NCI-H2171 (cell line): ENCODE data around the gene RFPL3.
"Not testable (repeated sequence)": the region's sequence is repeated elsewhere in the genome, so short reads cannot be mapped to it uniquely, and the experiment has no call there.

Experiments
- DNase-seq: peaks from one replicate; lab custom pipeline; 2025; lab: John Stamatoyannopoulos, UW

The RFPL3 gene

DNA sequence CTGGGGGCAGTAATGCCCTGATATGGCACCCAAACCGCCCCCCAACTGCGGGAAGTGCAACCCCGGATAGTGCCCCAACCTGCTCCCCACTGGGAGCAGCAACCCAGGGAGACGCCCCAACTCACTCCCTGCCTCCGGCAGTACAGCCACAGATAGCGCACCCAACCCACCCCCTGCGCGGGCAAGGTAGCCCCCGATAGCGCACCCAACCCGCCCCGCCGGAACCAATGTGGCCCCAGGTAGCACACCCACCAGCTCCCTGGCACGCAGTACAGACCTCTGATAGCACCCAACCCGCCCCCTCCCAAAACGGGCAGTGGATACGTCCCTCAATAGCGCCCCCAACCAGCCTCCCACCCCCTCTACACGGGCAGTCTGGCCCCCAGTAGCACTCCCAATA is 3.8 kb upstream of the RFPL3 start:
- no peak for DNase-seq

DNA sequence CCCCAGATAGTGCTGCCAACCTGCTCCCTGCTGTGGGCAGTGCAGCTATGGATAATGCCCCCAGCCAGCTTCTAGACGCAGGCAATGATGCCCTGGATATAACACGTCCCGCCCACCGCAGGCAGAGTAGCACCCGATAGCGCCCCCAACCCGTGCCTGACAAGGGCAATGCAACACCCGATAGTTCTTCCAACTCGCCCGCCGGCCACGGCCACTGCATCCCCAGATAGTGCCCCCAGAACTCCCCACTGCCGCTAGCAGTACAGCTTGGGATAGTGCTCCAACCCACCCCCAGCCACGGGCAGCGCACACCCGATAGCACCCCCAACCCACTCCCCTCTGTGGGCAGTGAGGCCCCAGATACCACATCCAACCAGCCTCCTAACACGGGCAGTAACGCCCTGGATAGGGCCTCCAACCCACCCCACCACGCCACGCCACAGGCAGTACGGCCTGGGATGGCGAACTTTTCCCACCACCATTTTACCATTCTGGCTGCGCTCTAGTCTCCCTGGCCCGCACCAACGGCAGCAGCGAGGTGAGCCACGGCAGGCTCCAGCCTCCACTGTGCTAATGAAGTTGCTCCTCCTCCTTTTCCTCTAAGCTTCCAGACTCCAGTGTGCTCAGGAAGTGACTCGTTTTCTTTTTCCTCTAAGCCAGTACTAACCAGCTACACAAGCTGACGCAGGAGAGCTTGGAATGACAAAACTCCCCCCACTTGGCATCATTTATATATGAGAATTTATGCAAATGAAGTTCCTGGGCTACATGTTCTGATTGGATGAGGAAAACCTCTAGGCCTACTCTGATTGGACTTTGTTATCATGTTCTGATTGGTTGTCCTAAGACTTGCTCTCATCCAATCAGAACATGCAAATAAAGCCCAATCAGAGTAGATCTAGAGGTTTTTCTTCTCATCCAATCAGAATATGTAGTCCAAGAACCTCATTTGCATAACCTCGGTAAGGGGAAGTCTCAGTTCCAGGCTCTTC is 3.0 kb upstream of the RFPL3 start:
- no peak for DNase-seq

DNA sequence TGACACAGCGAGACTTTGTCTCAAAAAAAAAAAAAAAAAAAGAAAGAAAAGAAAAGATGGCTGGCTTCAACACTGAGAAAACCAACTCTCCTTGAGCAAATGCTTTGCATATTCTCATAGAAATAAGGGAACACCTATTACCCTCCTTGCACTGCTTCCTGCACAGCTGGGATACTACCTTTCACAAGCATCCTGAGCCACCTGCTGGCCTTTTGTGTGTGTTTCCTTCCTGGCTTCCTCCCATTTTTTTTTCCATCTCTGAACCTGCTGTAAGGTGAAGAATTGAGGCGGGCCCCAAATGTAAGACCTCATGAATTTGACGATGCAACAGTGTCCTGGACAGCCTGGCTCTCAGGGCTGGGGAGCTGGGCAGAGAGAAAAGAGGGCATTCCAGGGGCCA is 1.9 kb upstream of the RFPL3 start:
- DNase-seq, result peak; percentile 53

DNA sequence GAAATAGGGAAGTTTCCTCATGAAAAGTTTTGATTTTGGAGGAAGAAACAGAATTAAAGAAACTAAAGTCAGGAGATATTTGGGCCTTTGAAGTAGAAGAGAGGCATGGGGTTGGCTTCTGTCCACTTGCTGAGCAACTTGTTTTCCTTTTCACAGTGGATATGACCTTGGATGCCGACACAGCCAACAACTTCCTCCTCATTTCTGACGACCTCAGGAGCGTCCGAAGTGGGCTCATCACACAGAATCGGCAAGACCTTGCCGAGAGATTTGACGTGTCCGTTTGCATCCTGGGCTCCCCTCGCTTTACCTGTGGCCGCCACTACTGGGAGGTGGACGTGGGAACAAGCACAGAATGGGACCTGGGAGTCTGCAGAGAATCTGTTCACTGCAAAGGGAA is 2.4 kb downstream of the RFPL3 start:
- not testable (repeated sequence) for DNase-seq

DNA sequence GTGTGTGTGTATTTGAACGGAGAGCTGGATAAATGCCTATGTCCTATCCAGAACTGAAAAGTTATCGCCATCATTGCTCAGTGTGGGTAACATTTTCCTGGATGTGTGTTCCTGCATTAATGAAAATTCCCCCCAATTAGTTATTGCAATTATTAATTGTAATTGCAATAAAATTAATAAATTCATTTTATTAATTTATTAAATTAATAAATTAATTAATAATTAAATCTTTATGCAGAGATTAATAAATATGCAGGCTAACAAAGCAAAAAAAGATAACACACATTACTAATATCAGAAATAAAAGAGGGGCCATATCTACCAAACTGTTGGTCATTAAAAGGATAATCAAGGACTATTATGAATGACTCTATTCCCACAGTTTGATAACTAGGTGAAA is 3.6 kb downstream of the RFPL3 start:
- DNase-seq, result no peak

DNA sequence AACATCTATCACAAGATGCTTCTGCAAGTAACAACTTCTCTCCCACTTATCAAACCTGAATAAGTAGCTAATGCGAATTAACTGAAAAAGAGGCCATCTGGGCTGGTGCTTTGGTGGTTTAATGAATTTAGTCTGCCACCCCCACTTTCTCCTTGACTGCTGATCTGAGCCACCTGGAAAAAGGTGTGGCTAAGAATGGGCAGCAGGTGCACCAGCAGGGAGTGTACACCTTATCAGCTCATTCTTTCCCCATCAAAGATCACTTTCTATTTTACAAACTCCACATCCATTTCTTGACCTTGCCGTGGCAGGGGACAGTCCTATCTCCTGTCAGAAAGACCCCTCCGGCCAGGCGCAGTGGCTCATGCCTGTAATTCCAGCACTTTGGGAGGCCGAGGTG is 6.5 kb downstream of the RFPL3 start:
- peak; percentile 22 for DNase-seq

DNA sequence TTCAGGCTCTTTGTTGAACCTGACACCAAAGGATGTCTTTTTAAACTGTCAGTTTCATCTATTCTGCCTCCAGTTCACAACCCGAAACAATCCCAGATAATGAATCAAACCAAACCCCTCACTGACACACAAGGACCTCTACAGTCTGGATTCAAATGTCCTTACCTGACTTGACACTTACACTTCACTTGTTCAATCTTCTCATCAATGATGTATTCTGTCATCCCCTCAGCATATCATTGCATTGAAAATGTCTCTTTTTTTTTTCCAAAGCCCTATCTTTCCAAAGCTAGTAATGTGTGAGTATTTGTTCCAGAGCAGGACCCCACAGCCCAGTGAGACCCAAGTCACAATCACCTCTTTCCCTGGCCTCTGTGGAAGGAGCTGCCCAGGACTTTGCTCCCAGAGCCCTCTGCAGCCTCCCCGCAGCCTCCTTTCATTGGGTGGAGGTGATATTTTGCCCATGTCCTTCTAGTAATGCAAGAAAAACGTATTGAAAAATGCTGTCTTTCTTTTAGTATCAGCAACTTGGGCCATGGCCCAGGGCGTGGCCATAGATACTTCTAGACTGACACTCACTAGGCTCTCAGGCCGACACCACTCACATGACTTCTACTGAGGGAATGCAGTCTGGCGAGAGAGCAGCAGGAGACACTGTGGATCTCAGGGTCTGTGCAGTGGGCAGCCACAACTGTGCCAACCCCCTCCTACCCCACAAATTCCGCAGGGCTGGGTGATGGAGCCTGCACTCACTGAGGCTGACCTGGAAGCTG is 18.2 kb downstream of the RFPL3 start:
- no peak for DNase-seq

DNA sequence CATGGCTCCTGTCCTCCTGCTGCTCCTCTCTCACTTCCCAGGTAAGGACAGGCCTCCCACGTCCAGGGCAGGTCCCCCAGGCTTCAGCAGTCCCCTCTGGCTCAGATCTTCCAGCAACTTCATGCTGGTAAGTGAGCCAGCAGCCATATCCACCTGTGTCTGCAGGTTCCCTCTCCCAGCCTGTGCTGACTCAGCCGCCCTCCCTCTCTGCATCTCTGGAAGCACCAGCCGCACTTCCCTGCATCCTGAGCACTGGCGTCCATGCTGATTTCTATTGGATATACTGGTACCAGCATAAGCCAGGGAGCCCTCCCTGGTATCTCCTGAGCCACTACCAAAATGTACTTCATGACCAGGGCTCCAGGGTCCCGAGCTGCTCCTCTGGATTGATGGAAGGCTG is 19.0 kb downstream of the RFPL3 start:
- DNase-seq, result no peak

DNA sequence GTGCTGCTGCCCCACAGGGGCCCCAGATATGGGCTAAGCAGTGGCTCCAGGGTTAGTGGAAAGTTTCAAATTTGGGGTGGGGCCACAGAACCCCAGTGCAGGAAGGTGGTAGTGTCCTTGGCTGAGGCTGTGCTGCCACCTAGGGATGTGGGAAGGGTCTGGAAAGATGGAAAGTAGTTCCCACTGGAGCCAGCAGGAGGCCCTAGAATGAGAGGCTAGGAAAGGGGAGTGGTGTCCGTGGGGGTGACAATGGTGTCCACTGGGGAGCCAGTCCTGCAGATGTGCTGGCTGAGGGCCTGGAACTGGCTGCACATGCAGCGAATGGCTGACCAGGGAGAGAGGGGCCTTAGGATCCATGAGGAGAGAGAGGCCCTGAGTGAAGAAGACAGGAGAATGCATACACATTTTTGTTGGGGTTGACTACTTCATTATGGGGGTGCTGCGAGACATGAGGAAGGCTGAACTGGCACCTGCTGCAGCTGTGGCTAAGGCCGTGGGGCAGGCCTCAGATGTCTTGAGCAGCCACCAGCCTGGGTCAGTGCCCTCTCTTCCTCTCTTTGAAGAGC is 21.1 kb downstream of the RFPL3 start:
- no peak for DNase-seq

DNA sequence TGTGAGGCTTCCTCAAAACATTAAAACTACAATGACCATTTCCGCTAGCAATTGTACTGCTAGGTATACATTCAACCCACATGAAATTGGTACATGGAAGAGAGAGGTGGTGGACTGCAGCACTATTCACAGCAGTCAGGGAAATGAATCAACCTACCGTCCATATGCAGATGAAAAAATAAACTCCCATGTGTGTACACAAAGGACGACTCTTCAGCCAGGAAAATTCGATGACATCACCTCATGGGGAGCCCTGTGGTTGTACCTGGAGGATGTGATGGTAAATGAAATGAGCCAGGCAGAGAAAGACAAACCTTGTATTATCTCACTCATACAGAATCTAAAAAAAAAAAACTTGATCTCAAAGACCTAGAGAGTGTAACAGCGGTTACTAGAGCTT is 23.3 kb downstream of the RFPL3 start:
- DNase-seq, result no peak

DNA sequence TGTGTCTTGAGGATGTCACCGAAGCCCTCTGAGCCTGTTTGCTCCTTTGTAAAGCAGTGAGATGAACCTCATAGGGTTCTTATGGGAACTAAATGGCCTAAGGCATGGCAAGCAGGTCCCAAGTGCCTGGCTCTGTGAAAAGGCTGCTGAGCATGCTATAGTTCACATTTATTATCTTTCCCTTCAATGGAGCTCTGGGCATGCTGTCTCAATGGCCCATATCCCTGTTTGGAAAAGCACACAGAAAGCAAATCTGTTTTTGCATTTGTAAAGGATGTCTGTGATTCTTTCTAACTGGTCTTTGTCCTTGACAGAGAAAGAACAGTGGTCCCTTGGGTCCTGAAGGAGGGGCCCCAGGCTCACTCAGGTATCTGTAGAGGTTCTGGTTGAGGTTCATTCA is 28.0 kb downstream of the RFPL3 start:
- no peak for DNase-seq

DNA sequence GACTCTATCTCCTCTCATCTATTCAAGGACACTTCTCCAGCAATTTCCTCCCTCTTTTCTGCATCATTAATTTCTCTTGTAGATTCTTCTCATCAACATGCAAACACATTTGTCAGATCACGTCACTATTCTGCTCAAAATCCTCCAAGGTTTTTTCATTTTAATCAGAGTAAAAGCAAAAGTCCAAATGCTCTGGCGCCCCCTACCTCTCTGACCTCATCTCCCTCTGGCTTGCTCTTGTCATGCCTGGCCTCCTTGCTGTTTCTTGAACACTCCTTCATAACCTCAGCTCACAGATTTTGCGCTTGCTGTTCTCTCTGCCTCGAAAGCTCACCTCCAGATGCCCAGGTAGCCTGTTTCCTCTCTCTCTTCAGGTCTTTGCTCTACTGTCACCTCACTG is 32.0 kb downstream of the RFPL3 start:
- no peak for DNase-seq

DNA sequence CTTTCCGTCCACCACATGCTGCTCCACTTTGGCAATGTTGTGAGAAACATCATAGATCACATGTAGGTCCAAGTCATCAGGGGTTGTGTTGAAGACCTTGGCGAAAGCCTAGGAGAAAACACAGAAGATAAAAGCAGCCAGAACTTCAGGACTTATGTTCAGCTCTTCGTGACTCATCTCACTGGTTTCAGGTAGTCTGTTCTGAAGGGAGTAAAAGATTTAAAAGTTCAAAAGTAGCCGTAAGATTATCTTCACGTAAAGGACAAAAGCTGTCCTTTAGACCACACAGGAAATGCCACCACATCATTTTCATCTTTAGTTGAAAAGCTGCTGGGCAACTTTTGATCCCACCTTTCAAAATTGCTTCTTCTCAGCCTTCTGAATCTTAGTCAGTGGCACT is 37.4 kb downstream of the RFPL3 start:
- DNase-seq, result no peak

DNA sequence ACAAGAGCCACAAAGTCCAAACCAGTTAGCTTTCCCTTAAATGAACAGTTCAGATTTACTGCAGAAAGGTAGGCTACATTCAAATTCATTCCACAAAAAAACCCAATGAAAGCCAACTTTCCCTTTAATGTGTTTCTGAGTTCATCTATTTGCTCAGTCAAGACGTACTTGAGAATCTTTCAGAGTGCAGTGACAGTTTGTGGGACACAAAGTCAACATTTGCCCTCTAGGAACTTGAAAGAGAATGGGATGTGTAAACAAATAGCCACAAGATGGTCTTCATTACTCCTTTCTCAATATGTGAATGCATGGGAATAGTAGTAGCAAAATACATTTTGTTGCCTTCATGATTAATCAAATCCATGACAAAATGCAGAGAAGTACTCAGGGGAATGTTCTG is 38.6 kb downstream of the RFPL3 start:
- DNase-seq, result no peak

DNA sequence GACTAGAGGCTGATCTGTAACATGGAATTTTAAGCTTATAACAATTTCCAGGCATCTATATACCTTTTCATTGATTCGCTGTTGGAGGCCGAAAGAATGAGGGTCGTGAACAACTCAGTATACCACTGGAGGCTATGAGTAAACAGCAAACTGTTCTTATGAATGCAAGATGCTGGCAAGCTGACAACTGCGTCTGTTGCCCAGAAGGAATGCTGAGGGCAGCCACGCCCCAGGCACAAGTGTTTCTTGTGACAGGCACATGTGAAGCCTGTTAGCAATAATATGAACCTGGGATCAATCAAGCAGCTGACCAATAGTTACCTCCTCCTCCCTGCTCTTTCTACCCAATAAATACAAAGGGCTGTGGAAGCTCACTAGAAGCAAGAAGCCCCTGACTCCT is 39.1 kb downstream of the RFPL3 start:
- no peak for DNase-seq

DNA sequence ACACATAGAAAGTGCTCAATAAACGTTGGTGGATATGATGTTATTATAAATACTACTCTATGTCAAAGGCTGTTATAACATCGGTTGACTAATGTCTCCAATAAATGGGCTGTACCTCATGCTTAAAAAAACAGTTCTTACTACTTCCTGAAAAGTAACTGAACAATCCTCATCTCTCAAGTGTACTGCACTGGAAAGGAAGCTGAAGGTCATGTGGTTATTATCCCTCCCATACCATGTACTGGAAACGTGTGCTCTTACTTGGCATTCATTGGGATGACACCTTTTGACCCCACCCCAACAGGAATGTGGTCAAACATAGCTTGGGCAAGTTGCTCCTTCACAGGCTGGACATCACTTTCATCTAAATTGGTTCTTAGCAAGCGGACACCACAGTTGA is 43.8 kb downstream of the RFPL3 start:
- no peak for DNase-seq

DNA sequence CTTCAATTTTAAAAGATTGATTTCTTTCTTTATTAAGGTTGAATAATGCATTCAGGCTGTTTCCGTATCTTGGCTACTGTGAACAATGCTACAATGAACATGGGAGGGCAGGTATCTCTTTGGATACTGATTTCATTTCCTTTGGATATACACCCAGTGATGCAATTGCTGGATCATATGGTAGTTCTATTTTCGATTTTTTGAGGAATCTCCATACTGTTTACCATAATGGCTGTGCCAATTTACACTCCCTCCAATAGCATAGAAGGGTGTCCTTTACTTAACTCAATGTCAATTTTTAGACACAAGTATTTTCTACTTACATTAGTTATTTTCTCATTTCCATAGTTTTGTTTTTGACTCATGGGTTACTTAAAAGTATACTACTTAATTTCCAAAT is 46.4 kb downstream of the RFPL3 start:
- no peak for DNase-seq

DNA sequence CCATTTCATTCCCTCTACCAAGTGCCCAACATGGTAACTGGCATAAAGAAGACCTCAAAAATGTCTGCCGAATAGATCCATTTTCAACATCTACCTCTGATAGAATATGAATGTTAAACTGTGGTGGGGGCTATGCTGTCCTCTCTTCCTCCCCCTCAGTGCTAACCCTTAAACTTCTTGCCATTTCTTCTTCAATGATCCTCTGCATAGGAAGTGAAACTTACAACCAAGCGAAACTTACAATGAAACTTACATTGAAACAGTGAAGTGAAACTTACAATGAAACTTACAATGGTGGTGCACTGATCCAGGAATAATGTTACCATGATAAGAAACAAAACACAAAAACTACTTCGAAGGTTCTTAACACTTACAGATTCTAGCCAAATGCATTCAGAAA is 49.6 kb downstream of the RFPL3 start:
- no peak for DNase-seq

DNA sequence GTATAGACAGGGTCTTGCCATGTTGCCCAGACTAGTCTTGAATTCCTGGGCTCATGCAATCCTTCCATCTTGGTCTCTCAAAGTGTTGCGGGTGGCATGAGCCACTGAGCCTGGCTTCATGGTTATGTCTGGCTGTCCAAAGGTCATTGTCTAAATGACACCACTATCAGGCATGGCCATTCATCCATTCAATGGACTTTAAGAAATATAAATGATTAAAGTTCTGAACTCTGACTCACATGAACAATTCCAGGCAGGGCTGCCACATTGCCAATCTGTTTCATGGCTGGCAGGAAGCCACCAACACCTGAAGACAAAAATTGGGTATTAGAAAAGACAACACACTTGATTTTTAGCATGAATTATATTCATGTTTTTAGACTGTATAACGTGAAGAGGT is 50.3 kb downstream of the RFPL3 start:
- no peak for DNase-seq

DNA sequence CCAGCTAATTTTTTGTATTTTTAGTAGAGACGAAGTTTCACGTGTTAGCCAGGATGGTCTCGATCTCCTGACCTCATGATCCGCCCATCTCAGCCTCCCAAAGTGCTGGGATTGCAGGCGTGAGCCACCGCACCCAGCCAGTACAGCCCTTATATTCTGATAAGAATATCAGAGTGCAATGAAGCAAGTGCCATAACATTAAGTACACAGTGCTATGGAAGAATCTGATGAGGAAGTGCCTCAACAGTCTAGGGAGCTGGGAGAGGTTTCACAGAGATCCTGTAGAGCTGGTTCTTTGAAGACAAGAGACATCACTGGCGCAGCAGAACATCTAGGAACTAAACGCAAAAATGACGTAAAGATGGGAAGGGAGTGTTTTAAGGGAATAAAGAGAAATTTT is 52.3 kb downstream of the RFPL3 start:
- DNase-seq, result no peak

DNA sequence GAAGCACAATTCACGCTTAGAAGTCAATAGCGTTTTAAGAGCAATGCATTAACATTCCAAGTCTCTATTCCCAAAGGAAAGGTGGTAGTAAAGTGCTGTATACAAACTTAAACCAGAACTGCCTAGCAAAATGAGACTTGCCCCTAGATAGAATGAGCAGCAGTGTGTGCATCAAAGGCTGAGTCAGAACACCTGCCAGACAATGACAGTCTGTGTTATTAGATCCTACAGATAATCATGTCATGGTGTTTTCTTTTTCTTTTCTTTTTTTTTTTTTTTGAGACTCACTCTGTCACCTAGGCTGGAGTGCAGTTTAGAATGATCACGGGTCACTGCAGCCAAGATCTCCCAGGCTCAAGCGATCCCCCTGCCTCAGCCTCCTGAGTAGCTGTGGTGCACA is 52.8 kb downstream of the RFPL3 start:
- DNase-seq, result no peak
